GM20000 (cell line): Measurements from ENCODE around the gene CT47C1.

Source experiments
- DNase-seq: peaks from one replicate; pipeline ENCODE4 v3.0.0; 2012; ENCODE audit warnings: low spot score
- CTCF ChIP-seq: IDR thresholded peaks from 2 replicates; pipeline ENCODE4 v1.5.1; 2012; ENCODE audit warnings: mild to moderate bottlenecking, control low read depth; ENCODE audit errors: extremely low read depth, missing control alignments

CT47C1 gene

GRCh38 chrX:119040432-119040831 lies 32.4 kb upstream of the CT47C1 start:
- no peak for TF ChIP-seq CTCF
- no peak for DNase-seq

GRCh38 chrX:119041175-119041574 lies 31.6 kb upstream of the CT47C1 start:
- no peak for TF ChIP-seq CTCF
- no peak for DNase-seq

GRCh38 chrX:119042040-119042439 lies 30.8 kb upstream of the CT47C1 start:
- DNase-seq, result no peak
- TF ChIP-seq CTCF, result no peak

- TF ChIP-seq CTCF, result no peak
Measured at GRCh38 chrX:119042996-119043395, 29.8 kb upstream of the CT47C1 start.

GRCh38 chrX:119045884-119046283 lies 26.9 kb upstream of the CT47C1 start:
- DNase-seq, result no peak
- TF ChIP-seq CTCF, result no peak

More at GRCh38 chrX:119042996-119043395, 29.8 kb upstream of the CT47C1 start:
- no peak for DNase-seq

- no peak for TF ChIP-seq CTCF
- no peak for DNase-seq
Measured at GRCh38 chrX:119055687-119056086, 17.1 kb upstream of the CT47C1 start.

- TF ChIP-seq CTCF, result no peak
- no peak for DNase-seq
Measured at GRCh38 chrX:119062750-119063374, 9.9 kb upstream of the CT47C1 start.
